ENCODE measurements around the gene RBMS1. TPM values are rescaled to one million over a fixed set of nuclear protein-coding genes. Genes with fewer than 3 reads are reported as not detected.

RBMS1 gene
- total and polyA plus RNA-seq, 2 of the 13 experiments (the other 11 are each of a cell fraction or from before 2014, with no cell fraction given), result 55.5 to 110 TPM

DNA sequence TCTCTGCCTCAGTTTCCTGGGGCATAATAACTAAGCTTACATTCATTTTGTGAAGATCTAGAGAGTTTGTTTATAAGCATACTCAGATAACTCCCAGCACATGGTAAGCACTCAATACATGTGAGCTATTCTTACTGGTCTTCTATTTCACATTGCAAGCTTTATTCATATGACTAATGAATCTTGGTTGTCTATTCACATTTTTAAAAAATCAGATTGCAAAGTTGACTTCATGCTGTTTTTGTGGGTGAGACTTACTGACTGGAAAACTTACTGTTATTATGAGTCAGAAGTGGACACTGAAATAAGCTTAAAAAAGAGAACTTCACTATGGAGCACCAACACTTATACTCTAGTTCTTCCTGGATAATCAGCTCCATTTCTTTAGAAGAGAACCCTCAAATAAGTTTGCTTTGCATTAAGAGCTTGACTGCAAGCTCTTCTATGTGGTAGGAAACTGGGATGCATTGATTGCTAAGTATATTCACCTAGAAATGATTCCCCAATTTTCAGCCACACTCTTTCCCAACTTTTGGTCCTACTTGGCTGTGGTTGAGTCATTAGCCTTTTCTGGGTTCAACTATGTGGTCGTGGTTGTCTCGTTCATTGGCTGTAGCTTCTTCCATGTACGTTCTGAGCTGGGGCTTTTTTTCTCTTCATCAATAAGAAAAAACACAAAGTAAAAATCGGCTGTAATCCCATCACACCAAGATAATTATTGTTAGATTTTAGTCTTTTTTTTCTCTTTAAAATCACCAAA is 29.5 kb upstream of the RBMS1 start:
- no peak overlapping the region for H3K4me2 ChIP-seq (ENCODE audit: low read depth, low read length)
- H3K4me1 ChIP-seq (ENCODE audit: insufficient read depth, low read length), result no peaks in the 10 kb centered on the region
- POLR2A ChIA-PET, result no interaction called here
- TF ChIP-seq ISX (CRISPR knock-in tag; conservative IDR thresholded peaks at IDR 0.05), result no peak
- TF ChIP-seq, protein P1, sequence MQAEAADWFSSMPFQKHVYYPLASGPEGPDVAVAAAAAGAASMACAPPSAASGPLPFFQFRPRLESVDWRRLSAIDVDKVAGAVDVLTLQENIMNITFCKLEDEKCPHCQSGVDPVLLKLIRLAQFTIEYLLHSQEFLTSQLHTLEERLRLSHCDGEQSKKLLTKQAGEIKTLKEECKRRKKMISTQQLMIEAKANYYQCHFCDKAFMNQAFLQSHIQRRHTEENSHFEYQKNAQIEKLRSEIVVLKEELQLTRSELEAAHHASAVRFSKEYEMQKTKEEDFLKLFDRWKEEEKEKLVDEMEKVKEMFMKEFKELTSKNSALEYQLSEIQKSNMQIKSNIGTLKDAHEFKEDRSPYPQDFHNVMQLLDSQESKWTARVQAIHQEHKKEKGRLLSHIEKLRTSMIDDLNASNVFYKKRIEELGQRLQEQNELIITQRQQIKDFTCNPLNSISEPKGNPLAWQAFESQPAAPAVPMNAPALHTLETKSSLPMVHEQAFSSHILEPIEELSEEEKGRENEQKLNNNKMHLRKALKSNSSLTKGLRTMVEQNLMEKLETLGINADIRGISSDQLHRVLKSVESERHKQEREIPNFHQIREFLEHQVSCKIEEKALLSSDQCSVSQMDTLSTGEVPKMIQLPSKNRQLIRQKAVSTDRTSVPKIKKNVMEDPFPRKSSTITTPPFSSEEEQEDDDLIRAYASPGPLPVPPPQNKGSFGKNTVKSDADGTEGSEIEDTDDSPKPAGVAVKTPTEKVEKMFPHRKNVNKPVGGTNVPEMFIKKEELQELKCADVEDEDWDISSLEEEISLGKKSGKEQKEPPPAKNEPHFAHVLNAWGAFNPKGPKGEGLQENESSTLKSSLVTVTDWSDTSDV (CRISPR knock-in tag; IDR thresholded peaks at IDR 0.05), result no peak
- TF ChIP-seq RFX1 (IDR thresholded peaks at IDR 0.05), result no peak
- no peak for TF ChIP-seq ZNF878 (CRISPR knock-in tag; IDR thresholded peaks at IDR 0.05)
- TF ChIP-seq, protein P2, sequence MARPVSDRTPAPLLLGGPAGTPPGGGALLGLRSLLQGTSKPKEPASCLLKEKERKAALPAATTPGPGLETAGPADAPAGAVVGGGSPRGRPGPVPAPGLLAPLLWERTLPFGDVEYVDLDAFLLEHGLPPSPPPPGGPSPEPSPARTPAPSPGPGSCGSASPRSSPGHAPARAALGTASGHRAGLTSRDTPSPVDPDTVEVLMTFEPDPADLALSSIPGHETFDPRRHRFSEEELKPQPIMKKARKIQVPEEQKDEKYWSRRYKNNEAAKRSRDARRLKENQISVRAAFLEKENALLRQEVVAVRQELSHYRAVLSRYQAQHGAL (CRISPR knock-in tag; IDR thresholded peaks at IDR 0.05; ENCODE audit: not compliant biosample characterization), result no peak
- TF ChIP-seq, protein P3, sequence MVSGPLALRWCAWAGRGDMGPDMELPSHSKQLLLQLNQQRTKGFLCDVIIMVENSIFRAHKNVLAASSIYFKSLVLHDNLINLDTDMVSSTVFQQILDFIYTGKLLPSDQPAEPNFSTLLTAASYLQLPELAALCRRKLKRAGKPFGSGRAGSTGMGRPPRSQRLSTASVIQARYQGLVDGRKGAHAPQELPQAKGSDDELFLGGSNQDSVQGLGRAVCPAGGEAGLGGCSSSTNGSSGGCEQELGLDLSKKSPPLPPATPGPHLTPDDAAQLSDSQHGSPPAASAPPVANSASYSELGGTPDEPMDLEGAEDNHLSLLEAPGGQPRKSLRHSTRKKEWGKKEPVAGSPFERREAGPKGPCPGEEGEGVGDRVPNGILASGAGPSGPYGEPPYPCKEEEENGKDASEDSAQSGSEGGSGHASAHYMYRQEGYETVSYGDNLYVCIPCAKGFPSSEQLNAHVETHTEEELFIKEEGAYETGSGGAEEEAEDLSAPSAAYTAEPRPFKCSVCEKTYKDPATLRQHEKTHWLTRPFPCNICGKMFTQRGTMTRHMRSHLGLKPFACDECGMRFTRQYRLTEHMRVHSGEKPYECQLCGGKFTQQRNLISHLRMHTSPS (CRISPR knock-in tag; IDR thresholded peaks at IDR 0.05; ENCODE audit: low read depth), result no peak
- TF ChIP-seq CBX5 (CRISPR knock-in tag; IDR thresholded peaks at IDR 0.05; ENCODE audit: borderline replicate concordance), result no peak
- TF ChIP-seq ZNF138 (CRISPR knock-in tag; IDR thresholded peaks at IDR 0.05; ENCODE audit: low read depth), result no peak
- H3K9ac ChIP-seq (ENCODE audit: insufficient read depth, low read depth, low read length), result no peak overlapping the region
- DNase-seq (ENCODE audit: low spot score) (no peak), ATAC-seq (no peak), FAIRE-seq (no peak)
- H3K27ac ChIP-seq (ENCODE audit: extremely low read length, insufficient read depth, low read length), result no peak overlapping the region
- no peaks in the 10 kb centered on the region for H3K79me2 ChIP-seq (ENCODE audit: insufficient read depth, low read length)
- WGBS (ENCODE audit: low lambda C conversion rate), result 2% methylated on average over 4 of the region's 4 CpGs
- in situ Hi-C loops (cut with HindIII; ENCODE audit: extremely low pct_ligation_motif_present, low pct_unique_long_range_greater_than_20kb) (no loop called here), intact Hi-C loops (cut with micrococcal nuclease; ENCODE audit: unreplicated experiment) (no loop called here)
- no peak overlapping the region for H3K4me3 ChIP-seq (replicated peaks in 1 of 3; ENCODE audit: insufficient read depth in 1 of 3, low read depth in 2 of 3, low read length in 3 of 3)
- BruUV-seq (replicated peaks), result no TSS peak
- H2AFZ ChIP-seq (ENCODE audit: low read length), result no peak overlapping the region
- no peaks in the 10 kb centered on the region for H3K36me3 ChIP-seq (replicated peaks in 1 of 2; ENCODE audit: control insufficient read depth in 1 of 2, insufficient read depth in 2 of 2, low read length in 2 of 2)
- no peaks in the 10 kb centered on the region for H3K9me3 ChIP-seq (ENCODE audit: low read length)
- CTCF ChIA-PET (ENCODE audit: low intra/inter-chr PET ratio, low total read pairs), result no interaction called here
- peaks cover 0 to 1% of the 10 kb centered on the region in 2 experiments; a peak in 1 of 5 replicates for H3K27me3 ChIP-seq (ENCODE audit: control insufficient read depth in 1 of 2, insufficient read depth in 2 of 2, low read length in 2 of 2)
- H4K20me1 ChIP-seq (ENCODE audit: insufficient read depth, low read length), result no peaks in the 10 kb centered on the region

Measured in HepG2 (cell line).